ENCODE data around the gene ELMOD3. TPM values are rescaled to one million over a fixed set of nuclear protein-coding genes. Genes with fewer than 3 reads are reported as not detected.

The ELMOD3 gene
- total RNA-seq, 2 donors from 2014 or later: 12.4 to 18.9 TPM

- TF ChIP-seq CTCF (conservative IDR thresholded peaks at IDR 0.05): no peak
- no peak overlapping the region for H3K4me3 Mint-ChIP-seq
- DNase-seq: no peak
- Histone ChIP-seq H3K4me1 (ENCODE audit: control insufficient read depth, insufficient read depth, low read length) (peaks cover 16% of the 10 kb centered on the region), H3K27me3 (ENCODE audit: control insufficient read depth, insufficient read depth, low read length, poor library complexity, severe bottlenecking) (no peaks in the 10 kb centered on the region), H3K9me3 (ENCODE audit: control insufficient read depth, low read length) (no peaks in the 10 kb centered on the region), H3K36me3 (ENCODE audit: control insufficient read depth, insufficient read depth, low read length) (no peaks in the 10 kb centered on the region), H3K4me3 (ENCODE audit: low read length) (no peak overlapping the region), H3K9ac (ENCODE audit: extremely low read depth, low read length, poor library complexity, severe bottlenecking) (no peak overlapping the region), H3K27ac (ENCODE audit: low read depth, low read length) (no peak overlapping the region)
- no peaks in the 10 kb centered on the region for H3K27me3 Mint-ChIP-seq (ENCODE audit: insufficient read depth)
- H3K27ac Mint-ChIP-seq: no peak overlapping the region
- H3K36me3 Mint-ChIP-seq (ENCODE audit: low read depth): no peaks in the 10 kb centered on the region
- peaks cover 55% of the 10 kb centered on the region for H3K4me1 Mint-ChIP-seq
- H3K9me3 Mint-ChIP-seq: no peaks in the 10 kb centered on the region
- WGBS, 2 experiments (ENCODE audit: insufficient coverage in 1 of 2, insufficient read length in 1 of 2): 68 to 91% methylated on average over 3 to 5 of the region's 5 CpGs
These were observed 69.0 kb downstream of the ELMOD3 start for GRCh38 chr2:85423525-85423924.

- TF ChIP-seq CTCF (conservative IDR thresholded peaks at IDR 0.05): no peak
- Histone ChIP-seq H3K9me3 (ENCODE audit: control insufficient read depth, low read length) (no peaks in the 10 kb centered on the region), H3K4me1 (ENCODE audit: control insufficient read depth, insufficient read depth, low read length) (peaks cover 6% of the 10 kb centered on the region), H3K27me3 (ENCODE audit: control insufficient read depth, insufficient read depth, low read length, poor library complexity, severe bottlenecking) (no peaks in the 10 kb centered on the region), H3K4me3 (ENCODE audit: low read length) (no peak overlapping the region), H3K27ac (ENCODE audit: low read depth, low read length) (no peak overlapping the region), H3K9ac (ENCODE audit: extremely low read depth, low read length, poor library complexity, severe bottlenecking) (no peak overlapping the region), H3K36me3 (ENCODE audit: control insufficient read depth, insufficient read depth, low read length) (no peaks in the 10 kb centered on the region)
- Mint-ChIP-seq H3K4me3 (no peak overlapping the region), H3K27ac (no peak overlapping the region), H3K4me1 (peaks cover 41% of the 10 kb centered on the region), H3K27me3 (ENCODE audit: insufficient read depth) (no peaks in the 10 kb centered on the region), H3K36me3 (ENCODE audit: low read depth) (no peaks in the 10 kb centered on the region), H3K9me3 (no peaks in the 10 kb centered on the region)
- WGBS, 2 experiments (ENCODE audit: insufficient coverage in 1 of 2, insufficient read length in 1 of 2): 85 to 93% methylated on average over 2 to 3 of the region's 3 CpGs
- DNase-seq: no peak
These were observed 71.0 kb downstream of the ELMOD3 start for GRCh38 chr2:85425588-85425987.

- Histone ChIP-seq H3K9me3 (ENCODE audit: control insufficient read depth, low read length) (no peaks in the 10 kb centered on the region), H3K27ac (ENCODE audit: low read depth, low read length) (no peak overlapping the region), H3K27me3 (ENCODE audit: control insufficient read depth, insufficient read depth, low read length, poor library complexity, severe bottlenecking) (no peaks in the 10 kb centered on the region), H3K9ac (ENCODE audit: extremely low read depth, low read length, poor library complexity, severe bottlenecking) (no peak overlapping the region), H3K36me3 (ENCODE audit: control insufficient read depth, insufficient read depth, low read length) (no peaks in the 10 kb centered on the region), H3K4me3 (ENCODE audit: low read length) (no peak overlapping the region), H3K4me1 (ENCODE audit: control insufficient read depth, insufficient read depth, low read length) (no peaks in the 10 kb centered on the region)
- H3K4me1 Mint-ChIP-seq: peaks cover 33% of the 10 kb centered on the region
- H3K27ac Mint-ChIP-seq: no peak overlapping the region
- no peak for DNase-seq
- H3K9me3 Mint-ChIP-seq: no peaks in the 10 kb centered on the region
- H3K27me3 Mint-ChIP-seq (ENCODE audit: insufficient read depth): no peaks in the 10 kb centered on the region
- no peaks in the 10 kb centered on the region for H3K36me3 Mint-ChIP-seq (ENCODE audit: low read depth)
- no peak for TF ChIP-seq CTCF (conservative IDR thresholded peaks at IDR 0.05)
- 94 to 95% methylated on average over 3 of the region's 3 CpGs for WGBS, 2 experiments (ENCODE audit: insufficient coverage in 1 of 2, insufficient read length in 1 of 2)
- no peak overlapping the region for H3K4me3 Mint-ChIP-seq
These were observed 72.8 kb downstream of the ELMOD3 start for GRCh38 chr2:85427300-85427835.

All from endodermal cell (in vitro differentiated cells).